Loucy (cell line): ENCODE data around the gene ADARB2.

Source experiments
- CTCF ChIP-seq: fragments of 200-600 bp; sonication (generic); conservative IDR thresholded peaks from 2 replicates; pipeline ENCODE4 v1.5.1; 2014; ENCODE audit warnings: mild to moderate bottlenecking, antibody characterized with exemption, low read length
- EZH2phosphoT487 ChIP-seq: fragments of 200-600 bp; IDR thresholded peaks from 2 replicates; pipeline ENCODE4 v1.6.1; 2018; ENCODE audit warnings: antibody characterized with exemption, mild to moderate bottlenecking, moderate library complexity, borderline replicate concordance

GRCh38 chr10:1582739-1583138 lies 154.6 kb downstream of the ADARB2 start:
- TF ChIP-seq CTCF (no peak), EZH2phosphoT487 (no peak)
